Activated naive CD4-positive, alpha-beta T cell treated with anti-CD3 and anti-CD28 coated beads, Interleukin-2, amount 50 U/mL, for 72 hours (primary cell): ENCODE results near the gene PPP1R10. TPM values are rescaled to one million over a fixed set of nuclear protein-coding genes. Genes with fewer than 3 reads are reported as not detected.

Source experiments
- ATAC-seq, 2 donors: fragments of 150-1000 bp; cut with Tn5 transposase; 2 replicates each; pipeline ENCODE4 v1.10.0; 2021; ENCODE audit warnings: mild to moderate bottlenecking in 2 of 2, moderate library complexity in 2 of 2
- DNase-seq, 2 donors: peaks; one replicate each; pipeline ENCODE4 v3.0.0; 2021 to 2022; ENCODE audit warnings: low spot score in 2 of 2
- H3K27ac Mint-ChIP-seq, 2 donors: one replicate each; pipeline ENCODE4 v1.8.0; 2022; ENCODE audit warnings: mild to moderate bottlenecking in 2 of 2, mixed read lengths in 2 of 2
- H3K36me3 Mint-ChIP-seq, 2 donors: one replicate each; pipeline ENCODE4 v1.8.0; 2022; ENCODE audit warnings: mixed read lengths in 2 of 2
- H3K9me3 Mint-ChIP-seq, 2 donors: one replicate each; pipeline ENCODE4 v1.8.0; 2022; ENCODE audit warnings: mixed read lengths in 2 of 2
- total RNA-seq, 2 donors: library from RNA; stranded (reverse); gene quantifications; one replicate each; pipeline ENCODE4 v1.2.3, GENCODE V29; 2022

The PPP1R10 gene
- total RNA-seq, 2 donors from 2014 or later: 92.1 to 96.8 TPM

- Mint-ChIP-seq H3K27ac (no peak overlapping the region), H3K36me3 (no peaks in the 10 kb centered on the region), H3K9me3 (no peaks in the 10 kb centered on the region)
- DNase-seq: no peak
- ATAC-seq: no peak
Observed at GRCh38 chr6:30640481-30640880, 23.4 kb upstream of the PPP1R10 start.

- H3K9me3 Mint-ChIP-seq: no peaks in the 10 kb centered on the region
- no peak overlapping the region for H3K27ac Mint-ChIP-seq
- ATAC-seq (no peak), DNase-seq (no peak)
- H3K36me3 Mint-ChIP-seq: peaks cover 0 to 13% of the 10 kb centered on the region in 2 donors
Observed at GRCh38 chr6:30635834-30636233, 18.8 kb upstream of the PPP1R10 start.

GRCh38 chr6:30626484-30627366, 9.7 kb upstream of the PPP1R10 start, which contains the start of gene ATAT1:
ATAT1 (plus strand) TSS chr6:30626874.
- no peaks in the 10 kb centered on the region for H3K9me3 Mint-ChIP-seq
- ATAC-seq (peak; percentile 97 to 99), DNase-seq (peak; percentile 80 to 83)
- H3K36me3 Mint-ChIP-seq: peaks cover 14 to 18% of the 10 kb centered on the region in 2 donors
- peak within 1 kb of the TSS; percentile 94 to 97 for H3K27ac Mint-ChIP-seq

- Mint-ChIP-seq H3K27ac (peak overlapping the region; percentile 88 to 94), H3K9me3 (no peaks in the 10 kb centered on the region), H3K36me3 (peaks cover 14 to 15% of the 10 kb centered on the region in 2 donors)
- ATAC-seq (no peak), DNase-seq (no peak)
Observed at GRCh38 chr6:30625511-30625910, 8.5 kb upstream of the PPP1R10 start.

GRCh38 chr6:30619561-30619960, 2.5 kb upstream of the PPP1R10 start:
- H3K36me3 Mint-ChIP-seq: peaks cover 46 to 47% of the 10 kb centered on the region in 2 donors
- H3K27ac Mint-ChIP-seq: peak overlapping the region; percentile 65 to 98
- DNase-seq: no peak
- no peak for ATAC-seq
- no peaks in the 10 kb centered on the region for H3K9me3 Mint-ChIP-seq

GRCh38 chr6:30618270-30618797, 1.3 kb upstream of the PPP1R10 start:
- Mint-ChIP-seq H3K27ac (peak overlapping the region; percentile 98 to 100), H3K36me3 (peaks cover 56 to 59% of the 10 kb centered on the region in 2 donors)

GRCh38 chr6:30617565-30618269, 674 bp upstream of the PPP1R10 start, which contains the start of gene MRPS18B:
MRPS18B (plus strand) TSS chr6:30617840; CDS start chr6:30617866, 26 bp downstream.
- Mint-ChIP-seq H3K9me3 (no peaks in the 10 kb centered on the region), H3K36me3 (peaks cover 58 to 62% of the 10 kb centered on the region in 2 donors), H3K27ac (peak within 1 kb of the TSS; percentile 98 to 100)
- ATAC-seq: peak; percentile 81
- DNase-seq: peak; percentile 94 to 97

More at GRCh38 chr6:30618270-30618797, 1.3 kb upstream of the PPP1R10 start:
- no peaks in the 10 kb centered on the region for H3K9me3 Mint-ChIP-seq
- ATAC-seq: no peak
- DNase-seq: no peak

GRCh38 chr6:30615958-30616810, 859 bp downstream of the PPP1R10 start:
- DNase-seq: peak in 1 of 2 donors; percentile 51
- ATAC-seq: no peak
- peak overlapping the region; percentile 98 to 100 for H3K27ac Mint-ChIP-seq

GRCh38 chr6:30615219-30615957, 1.7 kb downstream of the PPP1R10 start:
- peak in 1 of 2 donors; percentile 6 for ATAC-seq
- peak overlapping the region; percentile 98 to 100 for H3K27ac Mint-ChIP-seq
- DNase-seq: peak in 1 of 2 donors; percentile 49
- peaks cover 64 to 70% of the 10 kb centered on the region in 2 donors for H3K36me3 Mint-ChIP-seq
- no peaks in the 10 kb centered on the region for H3K9me3 Mint-ChIP-seq

More at GRCh38 chr6:30615958-30616810, 859 bp downstream of the PPP1R10 start:
- peaks cover 60 to 70% of the 10 kb centered on the region in 2 donors for H3K36me3 Mint-ChIP-seq
- no peaks in the 10 kb centered on the region for H3K9me3 Mint-ChIP-seq

GRCh38 chr6:30614843-30615218, 2.2 kb downstream of the PPP1R10 start:
- ATAC-seq (peak; percentile 60 to 69), DNase-seq (peak; percentile 79 to 81)
- H3K36me3 Mint-ChIP-seq: peaks cover 69 to 70% of the 10 kb centered on the region in 2 donors
- no peaks in the 10 kb centered on the region for H3K9me3 Mint-ChIP-seq
- H3K27ac Mint-ChIP-seq: peak overlapping the region; percentile 98 to 100

GRCh38 chr6:30614044-30614842, 2.8 kb downstream of the PPP1R10 start:
- DNase-seq: no peak
- no peak for ATAC-seq
- Mint-ChIP-seq H3K27ac (peak overlapping the region; percentile 98 to 100), H3K9me3 (no peaks in the 10 kb centered on the region), H3K36me3 (peaks cover 69 to 70% of the 10 kb centered on the region in 2 donors)

GRCh38 chr6:30613251-30614043, 3.6 kb downstream of the PPP1R10 start:
- DNase-seq: no peak
- peaks cover 70 to 72% of the 10 kb centered on the region in 2 donors for H3K36me3 Mint-ChIP-seq
- ATAC-seq: peak in 1 of 2 donors; percentile 39
- H3K27ac Mint-ChIP-seq: peak overlapping the region; percentile 94 to 98
- no peaks in the 10 kb centered on the region for H3K9me3 Mint-ChIP-seq

GRCh38 chr6:30612687-30613248, 4.3 kb downstream of the PPP1R10 start:
- Mint-ChIP-seq H3K36me3 (peaks cover 68 to 70% of the 10 kb centered on the region in 2 donors), H3K27ac (peak overlapping the region; percentile 19 to 98), H3K9me3 (no peaks in the 10 kb centered on the region)
- DNase-seq: no peak
- ATAC-seq: no peak

GRCh38 chr6:30612213-30612612, 4.8 kb downstream of the PPP1R10 start:
- peaks cover 69 to 73% of the 10 kb centered on the region in 2 donors for H3K36me3 Mint-ChIP-seq
- no peak for ATAC-seq
- no peaks in the 10 kb centered on the region for H3K9me3 Mint-ChIP-seq
- DNase-seq: no peak
- no peak overlapping the region for H3K27ac Mint-ChIP-seq
